Measurements from ENCODE around the gene GOPC. TPM values are rescaled to one million over a fixed set of nuclear protein-coding genes. Genes with fewer than 3 reads are reported as not detected.

Gene GOPC
- total RNA-seq, 1 experiment from 2014 or later, result 18.7 TPM

- no peak for DNase-seq
- no peak overlapping the region for H3K27ac ChIP-seq (ENCODE audit: insufficient read length, low read depth, low read length)
- H2BK120ac ChIP-seq (ENCODE audit: low read depth, low read length, poor library complexity, severe bottlenecking), result no peak overlapping the region
- no peak overlapping the region for H3T11ph ChIP-seq (ENCODE audit: low read length)
- H4K91ac ChIP-seq (ENCODE audit: insufficient read length, low read depth, low read length), result no peak overlapping the region
- no peaks in the 10 kb centered on the region for H3K79me2 ChIP-seq (ENCODE audit: insufficient read depth, low read length)
- WGBS (ENCODE audit: extremely low coverage, insufficient read length, low lambda C conversion rate), result no CpG with 5 or more reads among the region's 5 CpGs
- H3K4me1 ChIP-seq (ENCODE audit: insufficient read depth, low read length), result no peaks in the 10 kb centered on the region
- no peaks in the 10 kb centered on the region for H3K36me3 Mint-ChIP-seq (ENCODE audit: insufficient read depth in 1 of 3, low read depth in 3 of 3)
- no peak overlapping the region for H4K5ac ChIP-seq (ENCODE audit: insufficient read length, low read depth, low read length)
- H2BK12ac ChIP-seq (ENCODE audit: insufficient read length, low read depth, low read length), result no peak overlapping the region
- H2AK5ac ChIP-seq (ENCODE audit: insufficient read length, low read length), result no peak overlapping the region
- H3K27ac Mint-ChIP-seq, result no peak overlapping the region
- H2BK5ac ChIP-seq (ENCODE audit: insufficient read length, low read length), result no peak overlapping the region
- no peak overlapping the region for H3K18ac ChIP-seq (ENCODE audit: insufficient read length, low read depth, low read length)
- H2AFZ ChIP-seq (ENCODE audit: low read length), result no peak overlapping the region
- no peak overlapping the region for H3K4me3 Mint-ChIP-seq
- no peak overlapping the region for H3K4me2 ChIP-seq (ENCODE audit: insufficient read depth, insufficient read length, low read length)
- TF ChIP-seq CTCF (conservative IDR thresholded peaks at IDR 0.05), result no peak
- H2BK20ac ChIP-seq (ENCODE audit: low read depth, low read length, poor library complexity, severe bottlenecking), result no peak overlapping the region
- no peaks in the 10 kb centered on the region for H3K27me3 ChIP-seq (ENCODE audit: insufficient read depth, low read length)
- no peak overlapping the region for H3K14ac ChIP-seq (ENCODE audit: insufficient read depth, low read length)
- no peak overlapping the region for H4K8ac ChIP-seq (replicated peaks; ENCODE audit: insufficient read length, low read depth, low read length)
- H3K9ac ChIP-seq (ENCODE audit: extremely low read depth, insufficient read length, low read length), result no peak overlapping the region
- H4K20me1 ChIP-seq (ENCODE audit: control insufficient read depth, insufficient read depth, insufficient read length), result no peaks in the 10 kb centered on the region
- H3K23me2 ChIP-seq (ENCODE audit: insufficient read length, low read depth, low read length, poor library complexity, severe bottlenecking), result no peaks in the 10 kb centered on the region
- no peak overlapping the region for H3K56ac ChIP-seq (ENCODE audit: insufficient read length, low read depth, low read length)
- no peak overlapping the region for H2BK15ac ChIP-seq (ENCODE audit: low read depth, low read length)
- H3K27me3 Mint-ChIP-seq (ENCODE audit: low read depth), result no peaks in the 10 kb centered on the region
- no peaks in the 10 kb centered on the region for H3K79me1 ChIP-seq (ENCODE audit: insufficient read depth, low read depth, low read length, poor library complexity, severe bottlenecking)
- H3K23ac ChIP-seq (ENCODE audit: insufficient read length, low read depth, low read length), result no peak overlapping the region
- H3K4ac ChIP-seq (ENCODE audit: low read depth, low read length), result no peak overlapping the region
- H3K9me3 ChIP-seq (ENCODE audit: control insufficient read depth, low read depth, low read length), result no peaks in the 10 kb centered on the region
- no peaks in the 10 kb centered on the region for H3K9me3 Mint-ChIP-seq
- peaks cover 3 to 8% of the 10 kb centered on the region in 2 experiments; a peak in 2 of 4 replicates for H3K4me1 Mint-ChIP-seq
Measured at GRCh38 chr6:117531809-117532725, 70.2 kb downstream of the GOPC start.

Measured in H9 (cell line).